ENCODE data around the gene CHST8.

Gene CHST8

DNA sequence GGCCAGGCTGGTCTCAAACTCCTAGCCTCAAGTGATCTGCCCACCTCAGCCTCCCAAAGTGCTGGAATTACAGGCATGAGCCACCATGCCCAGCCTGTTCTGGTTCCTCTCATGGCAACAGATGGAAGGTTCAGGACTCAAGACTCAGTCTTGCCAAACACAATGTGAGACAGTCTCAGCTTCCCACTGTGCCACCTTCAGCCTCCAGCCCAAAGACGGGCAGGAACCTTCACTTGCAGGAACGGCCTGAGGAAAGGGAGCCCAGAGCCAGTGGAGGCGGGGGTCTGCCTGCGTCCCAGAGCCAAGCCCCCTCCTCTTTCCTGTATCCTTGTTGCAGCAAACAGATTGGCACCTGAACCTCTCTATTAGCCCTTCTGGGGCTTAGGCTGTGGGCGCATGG, 2.9 kb upstream of the CHST8 start:
- no peak for DNase-seq

DNA sequence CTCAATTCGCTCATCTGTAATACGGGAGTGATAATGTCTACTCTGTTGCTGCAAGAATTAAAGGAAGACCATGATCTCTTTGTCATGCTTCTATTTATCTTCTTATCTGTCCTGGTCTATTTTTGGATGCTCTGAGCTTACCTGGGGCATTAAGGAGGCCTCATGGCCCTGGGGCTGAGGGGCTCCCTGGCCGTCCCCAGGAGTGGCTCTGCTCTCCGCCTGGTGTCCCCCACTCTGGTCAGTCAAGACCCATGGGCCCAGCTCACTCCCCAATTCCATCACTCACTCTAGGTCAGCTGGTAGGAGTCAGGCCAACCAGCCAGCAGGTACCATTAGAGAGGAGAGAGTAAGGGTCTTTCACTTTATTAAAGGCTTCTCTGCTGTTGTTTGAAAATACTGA, 1.1 kb upstream of the CHST8 start:
- DNase-seq = no peak

GRCh38 chr19:33621065-33621785, 528 bp upstream of the CHST8 start:
- DNase-seq = no peak

DNA sequence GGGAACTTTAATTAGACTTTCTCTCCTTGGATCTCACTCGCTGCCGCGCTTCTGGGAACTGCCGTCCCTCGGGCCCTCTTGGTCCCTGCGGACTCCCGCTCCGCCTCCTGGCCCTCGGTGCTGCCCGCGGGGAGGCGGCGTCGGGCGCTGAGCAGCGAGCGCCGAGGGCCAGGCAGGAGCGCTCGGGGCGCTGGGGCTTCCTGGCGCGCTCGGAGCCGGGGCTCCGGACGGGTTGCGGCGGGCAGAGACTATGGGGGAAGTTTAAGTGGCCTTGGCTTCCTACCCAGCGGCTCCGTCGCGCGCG, 704 bp downstream of the CHST8 start:
- DNase-seq = no peak

- DNase-seq = no peak
Observed at GRCh38 chr19:33622809-33623511, 1.2 kb downstream of the CHST8 start.

DNA sequence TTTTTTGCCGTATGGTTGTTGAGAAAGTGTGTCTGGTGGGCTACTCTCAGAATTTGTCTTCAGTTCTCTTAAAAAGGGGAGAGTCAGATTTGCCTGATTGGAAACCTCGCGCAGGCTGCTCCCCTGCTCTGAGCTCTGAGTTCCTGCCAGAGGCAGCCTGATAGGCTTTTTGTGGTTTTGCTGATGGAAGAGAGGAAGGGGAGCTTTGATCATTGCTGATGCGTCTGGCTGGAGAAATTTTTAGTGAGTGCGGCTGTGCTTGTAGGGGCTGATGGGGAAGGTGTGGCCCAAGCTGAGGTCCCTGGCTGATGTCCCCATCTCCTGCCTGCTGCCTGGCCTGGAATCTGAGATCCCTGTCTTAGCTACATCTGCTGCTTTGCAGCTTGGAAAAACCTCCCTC, 2.8 kb downstream of the CHST8 start:
- no peak for DNase-seq

GRCh38 chr19:33627526-33627925, 5.8 kb downstream of the CHST8 start:
- DNase-seq = no peak

GRCh38 chr19:33627962-33628839, 6.4 kb downstream of the CHST8 start:
- no peak for DNase-seq

DNA sequence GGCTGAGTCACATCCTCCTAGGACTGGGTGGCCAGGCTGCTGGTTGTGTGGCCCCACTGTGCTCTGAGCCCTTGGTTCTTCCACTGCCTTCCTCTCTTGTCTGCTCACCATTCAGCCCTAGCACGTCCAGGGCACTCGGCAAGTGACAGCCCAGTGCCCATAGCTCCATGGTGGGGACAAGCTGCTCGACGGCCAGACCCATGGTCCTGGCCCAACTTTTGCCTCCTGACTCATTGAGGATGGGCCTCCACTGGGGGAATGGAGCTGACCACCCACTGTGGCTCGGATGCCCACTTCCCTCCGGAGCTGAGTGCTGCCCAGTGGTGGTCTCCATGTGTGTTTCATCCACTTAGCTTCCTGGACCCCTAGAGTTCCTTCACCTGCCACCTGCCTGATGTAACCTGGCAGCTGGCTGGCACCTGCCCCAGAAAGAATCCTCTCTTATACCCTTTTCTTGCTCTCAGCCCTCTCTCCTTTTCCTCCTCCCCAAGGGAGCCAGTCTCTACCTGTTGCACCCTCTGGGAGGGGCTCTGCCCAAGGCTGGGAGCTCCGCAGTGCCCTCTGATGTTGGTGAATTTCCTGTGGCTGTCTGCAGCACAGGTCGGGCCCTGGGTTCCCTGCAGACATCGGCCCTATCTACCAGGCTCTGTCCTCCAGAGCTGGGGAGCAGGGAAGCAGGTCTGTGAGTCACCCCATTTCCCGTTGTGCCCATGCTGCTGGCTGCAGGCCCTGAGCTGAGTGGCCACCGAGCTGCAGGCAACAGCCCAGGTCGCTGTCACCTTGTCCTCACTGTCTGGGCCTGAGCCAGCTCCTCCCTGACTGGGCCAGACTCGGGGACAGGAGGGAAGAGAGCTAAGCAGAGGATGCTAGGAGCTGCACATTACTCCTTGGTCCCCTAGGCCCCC, 7.4 kb downstream of the CHST8 start:
- no peak for DNase-seq

DNA sequence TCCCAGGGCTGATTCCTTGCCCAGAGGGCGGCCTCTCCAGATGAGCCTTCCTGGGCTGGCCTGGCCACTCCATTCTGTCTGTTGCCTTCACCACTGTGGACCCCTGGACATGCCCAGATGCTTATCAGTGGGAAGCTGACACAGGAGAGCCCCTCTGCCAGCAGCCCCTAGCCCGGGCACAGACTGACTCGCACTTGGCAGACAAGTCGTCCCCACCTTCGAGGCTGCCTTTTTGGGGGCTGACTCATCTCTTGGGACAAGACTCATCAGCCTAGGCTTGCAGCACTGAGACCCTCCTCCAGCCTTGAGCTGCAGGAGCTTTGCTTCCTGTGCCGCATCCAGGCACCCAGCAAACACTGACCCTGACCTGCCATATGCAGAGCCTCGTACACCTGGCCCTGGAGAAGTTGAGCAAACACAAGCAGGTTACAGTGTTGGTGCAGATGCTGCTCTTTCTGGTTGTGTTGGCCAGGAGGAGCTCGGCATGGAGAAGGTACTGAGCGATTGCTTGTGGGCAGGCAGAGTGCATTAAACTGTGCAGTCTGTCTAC, 8.1 kb downstream of the CHST8 start:
- DNase-seq = no peak

- DNase-seq = no peak
Observed at GRCh38 chr19:33630880-33631608, 9.3 kb downstream of the CHST8 start.

DNA sequence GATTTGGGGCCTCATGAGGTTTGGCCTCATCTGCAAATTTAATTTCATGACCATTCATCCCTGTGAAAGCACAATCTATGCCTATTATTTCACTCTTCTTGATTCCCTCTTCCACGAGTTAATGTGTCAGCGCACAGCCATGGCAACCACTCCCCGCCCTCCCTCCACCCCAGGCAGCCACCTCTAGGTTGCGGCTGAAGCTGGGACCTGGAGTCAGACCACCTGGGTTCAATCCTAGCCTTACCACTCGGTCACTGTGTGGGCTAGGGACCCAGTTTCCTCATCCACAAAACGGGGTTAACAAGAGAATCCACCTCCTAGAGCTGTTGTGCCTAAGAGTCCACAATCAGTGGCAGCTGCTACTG, 9.8 kb downstream of the CHST8 start:
- no peak for DNase-seq

- DNase-seq = no peak
Observed at GRCh38 chr19:33634361-33635091, 12.8 kb downstream of the CHST8 start.

DNA sequence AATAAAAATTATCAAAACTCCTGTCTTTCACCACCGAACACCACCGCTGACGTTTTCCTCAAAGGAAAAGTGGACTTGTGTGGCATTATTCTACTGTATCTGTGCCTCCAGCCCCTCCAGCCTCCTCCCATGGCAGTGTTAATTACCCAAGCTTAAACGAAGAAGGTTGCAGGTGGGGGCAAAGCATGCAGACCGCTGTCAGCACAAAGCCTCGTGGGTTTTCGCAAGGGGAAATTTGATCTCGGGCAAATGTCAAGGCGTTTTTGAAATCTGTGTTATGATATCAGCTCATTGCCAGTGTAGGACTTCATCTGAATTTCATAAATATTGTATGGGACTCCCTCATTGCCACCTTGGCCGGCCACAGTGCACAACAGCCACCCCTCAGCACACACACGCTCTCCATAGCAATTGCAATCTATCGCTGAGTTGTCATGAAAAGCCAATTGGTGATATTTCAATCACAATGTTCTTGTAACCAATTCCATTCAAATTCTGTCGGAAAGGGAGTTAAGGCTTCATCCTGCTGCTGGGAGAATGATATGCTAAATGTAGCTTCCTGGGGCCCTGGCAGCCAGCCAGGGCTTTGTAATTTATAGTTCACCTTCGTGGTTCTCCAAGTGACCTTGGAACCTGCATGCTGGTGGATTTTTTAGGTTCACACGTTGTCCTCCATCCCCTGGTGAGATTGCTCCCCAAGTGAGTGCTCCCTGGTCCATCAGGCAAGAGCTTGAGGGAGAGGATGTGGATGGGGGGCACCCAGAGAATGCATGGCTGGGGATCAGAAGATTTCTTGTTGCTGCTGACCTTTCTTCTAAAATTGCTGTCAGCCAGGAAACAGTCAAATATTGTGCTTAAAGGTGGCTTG, 16.6 kb downstream of the CHST8 start:
- DNase-seq = no peak

DNA sequence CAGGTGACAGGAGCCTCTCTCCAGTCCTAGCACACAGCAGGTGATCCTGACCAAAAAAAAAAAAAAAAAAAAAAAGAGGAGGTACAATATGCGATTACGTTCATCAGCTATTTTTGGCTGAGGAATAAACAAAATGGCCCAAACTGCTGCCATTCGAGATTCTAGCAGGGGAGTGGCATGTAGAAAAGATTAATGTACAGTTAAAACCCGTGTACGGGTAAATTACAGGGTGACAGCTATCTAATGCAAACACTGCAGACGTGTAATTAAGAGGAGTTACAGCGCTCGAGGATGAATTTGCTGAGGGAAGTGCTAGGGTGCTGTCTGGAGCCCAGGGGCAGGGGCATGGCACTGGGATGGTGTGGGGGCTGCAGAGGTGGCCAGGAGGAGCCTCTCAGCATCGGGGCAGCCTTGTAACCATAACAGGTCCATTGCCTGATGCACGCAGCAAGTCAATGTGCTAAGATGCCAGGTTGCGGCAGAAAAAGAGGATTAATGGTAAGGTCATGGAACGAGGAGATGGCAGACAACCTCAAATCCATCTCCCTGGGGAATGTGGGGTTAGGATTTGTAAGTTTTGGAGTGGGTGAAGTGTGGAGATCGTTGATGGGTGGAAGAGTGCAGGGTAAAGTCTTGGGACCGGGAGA, 17.4 kb downstream of the CHST8 start:
- DNase-seq = no peak

- DNase-seq = no peak
Observed at GRCh38 chr19:33640773-33641172, 19.0 kb downstream of the CHST8 start.

DNA sequence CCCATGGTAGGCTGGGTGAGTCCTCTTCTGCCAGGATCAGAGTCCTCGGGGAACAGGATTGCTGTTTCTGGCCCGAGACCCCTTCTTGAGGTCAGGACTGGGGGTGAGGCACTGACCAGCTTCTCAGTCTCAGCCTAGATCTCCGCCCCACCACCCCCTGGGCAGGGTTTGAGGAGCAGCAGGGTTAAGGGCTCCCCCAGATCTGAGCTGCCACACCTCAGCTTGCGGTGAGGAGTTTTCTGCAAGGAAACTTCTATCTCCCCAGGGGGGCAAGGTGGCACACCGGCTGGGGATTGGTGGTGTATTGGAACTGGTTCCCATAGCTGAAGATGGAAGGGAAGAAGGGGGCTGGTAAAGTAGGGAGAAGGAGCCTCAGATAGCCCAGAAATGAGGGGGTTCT, 19.5 kb downstream of the CHST8 start:
- no peak for DNase-seq

DNA sequence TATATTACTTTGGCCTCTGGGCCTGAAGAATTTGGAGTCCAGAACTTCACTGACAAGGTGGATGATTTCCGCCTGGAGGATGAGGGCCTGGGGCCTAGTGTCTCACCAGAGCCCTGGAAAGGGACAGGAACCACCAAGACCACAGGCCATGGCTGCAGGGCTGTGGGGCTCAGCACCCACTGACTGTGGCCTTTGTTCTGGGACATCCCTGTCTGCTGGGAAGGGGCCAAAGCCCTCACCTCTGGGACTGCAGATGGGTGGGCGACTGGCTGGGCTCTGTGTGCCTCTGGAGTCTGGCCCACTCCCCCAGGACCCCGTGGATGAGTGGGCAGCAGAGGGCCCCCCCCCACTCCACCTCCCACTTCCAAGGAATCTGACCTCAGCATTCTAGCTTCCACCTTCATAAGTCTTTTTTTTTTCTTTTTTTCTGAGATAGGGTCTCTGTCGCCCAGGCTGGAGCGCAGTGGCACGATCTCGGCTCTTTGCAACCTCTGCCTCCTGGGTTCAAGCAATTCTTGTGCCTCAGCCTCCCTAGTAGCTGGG, 20.3 kb downstream of the CHST8 start:
- DNase-seq = no peak

- no peak for DNase-seq
Observed at GRCh38 chr19:33644284-33644836, 22.6 kb downstream of the CHST8 start.
